ENCODE measurements around the gene RARRES2.

The RARRES2 gene

GRCh38 chr7:150356265-150356897, 15.0 kb upstream of the RARRES2 start:
- H3K9me3 ChIP-seq (ENCODE audit: insufficient read depth, low read length, severe bottlenecking), result no peaks in the 10 kb centered on the region
- H2AFZ ChIP-seq (ENCODE audit: low read depth, low read length), result no peak overlapping the region
- peak overlapping the region; percentile 65 for H3K4me2 ChIP-seq (ENCODE audit: insufficient read depth, low read length)
- peaks cover 62% of the 10 kb centered on the region for H3K4me1 ChIP-seq (ENCODE audit: insufficient read depth, low read length)
- H3K4me3 ChIP-seq (ENCODE audit: low read depth in 1 of 2, low read length in 2 of 2), result peak overlapping the region in 1 of 2 experiments; percentile 37; a peak in 1 of 4 replicates
- ATAC-seq (ENCODE audit: insufficient read depth, low read depth), result no peak
- peaks cover 28% of the 10 kb centered on the region for H3K79me2 ChIP-seq (ENCODE audit: insufficient read depth, low read length)
- TF ChIP-seq EZH2 (IDR thresholded peaks at IDR 0.05; ENCODE audit: borderline replicate concordance, low read depth, low read length, severe bottlenecking) (no peak), CTCF (IDR thresholded peaks at IDR 0.05; ENCODE audit: borderline replicate concordance, extremely low read depth, low read length, poor library complexity, severe bottlenecking) (peak; percentile 78)
- no peaks in the 10 kb centered on the region for H3K36me3 ChIP-seq (ENCODE audit: insufficient read depth, low read length)
- H3K27ac ChIP-seq (ENCODE audit: low read length), result peak overlapping the region; percentile 90
- H4K20me1 ChIP-seq (ENCODE audit: insufficient read depth, low read length), result no peaks in the 10 kb centered on the region
- H3K9ac ChIP-seq (ENCODE audit: low read depth, low read length), result peak overlapping the region; percentile 43
- peak; percentile 57 for DNase-seq
- no peaks in the 10 kb centered on the region for H3K27me3 ChIP-seq (ENCODE audit: insufficient read depth, low read length, poor library complexity)

GRCh38 chr7:150355666-150356059, 14.2 kb upstream of the RARRES2 start:
- Histone ChIP-seq H3K9me3 (ENCODE audit: insufficient read depth, low read length, severe bottlenecking) (no peaks in the 10 kb centered on the region), H4K20me1 (ENCODE audit: insufficient read depth, low read length) (no peaks in the 10 kb centered on the region), H3K4me1 (ENCODE audit: insufficient read depth, low read length) (peaks cover 55% of the 10 kb centered on the region), H3K4me2 (ENCODE audit: insufficient read depth, low read length) (no peak overlapping the region), H2AFZ (ENCODE audit: low read depth, low read length) (no peak overlapping the region), H3K27me3 (ENCODE audit: insufficient read depth, low read length, poor library complexity) (no peaks in the 10 kb centered on the region), H3K79me2 (ENCODE audit: insufficient read depth, low read length) (peaks cover 21% of the 10 kb centered on the region), H3K36me3 (ENCODE audit: insufficient read depth, low read length) (no peaks in the 10 kb centered on the region), H3K9ac (ENCODE audit: low read depth, low read length) (no peak overlapping the region), H3K4me3 (ENCODE audit: low read depth in 1 of 2, low read length in 2 of 2) (no peak overlapping the region), H3K27ac (ENCODE audit: low read length) (peak overlapping the region; percentile 90)
- no peak for DNase-seq
- TF ChIP-seq CTCF (IDR thresholded peaks at IDR 0.05; ENCODE audit: borderline replicate concordance, extremely low read depth, low read length, poor library complexity, severe bottlenecking), result no peak
- TF ChIP-seq EZH2 (IDR thresholded peaks at IDR 0.05; ENCODE audit: borderline replicate concordance, low read depth, low read length, severe bottlenecking), result no peak
- ATAC-seq (ENCODE audit: insufficient read depth, low read depth), result no peak

GRCh38 chr7:150351587-150352194, 10.3 kb upstream of the RARRES2 start:
- DNase-seq (no peak), ATAC-seq (ENCODE audit: insufficient read depth, low read depth) (peak; percentile 58; the same call in 2 of the 3 replicates)
- Histone ChIP-seq H3K4me3 (ENCODE audit: low read depth in 1 of 2, low read length in 2 of 2) (no peak overlapping the region), H3K4me2 (ENCODE audit: insufficient read depth, low read length) (no peak overlapping the region), H3K79me2 (ENCODE audit: insufficient read depth, low read length) (peaks cover 3% of the 10 kb centered on the region), H3K4me1 (ENCODE audit: insufficient read depth, low read length) (peaks cover 16% of the 10 kb centered on the region), H3K36me3 (ENCODE audit: insufficient read depth, low read length) (no peaks in the 10 kb centered on the region), H3K9ac (ENCODE audit: low read depth, low read length) (no peak overlapping the region), H3K9me3 (ENCODE audit: insufficient read depth, low read length, severe bottlenecking) (no peaks in the 10 kb centered on the region), H3K27me3 (ENCODE audit: insufficient read depth, low read length, poor library complexity) (no peaks in the 10 kb centered on the region), H4K20me1 (ENCODE audit: insufficient read depth, low read length) (no peaks in the 10 kb centered on the region; the same call in 1 of the 2 replicates), H2AFZ (ENCODE audit: low read depth, low read length) (no peak overlapping the region), H3K27ac (ENCODE audit: low read length) (no peak overlapping the region)
- TF ChIP-seq EZH2 (IDR thresholded peaks at IDR 0.05; ENCODE audit: borderline replicate concordance, low read depth, low read length, severe bottlenecking) (no peak), CTCF (IDR thresholded peaks at IDR 0.05; ENCODE audit: borderline replicate concordance, extremely low read depth, low read length, poor library complexity, severe bottlenecking) (no peak)

All from DND-41 (cell line).